HG02852 (cell line): ENCODE measurements around the gene EFNA1.
"Not testable (repeated sequence)": the region's sequence is repeated elsewhere in the genome, so short reads cannot be mapped to it uniquely, and the experiment has no call there.

ENCODE experiments used
- ATAC-seq: cut with Tn5 transposase; IDR thresholded peaks from one replicate; pipeline ENCODE4 v1.9.1; 2021; ENCODE audit warnings: mild to moderate bottlenecking, moderate library complexity; ENCODE audit not compliant: unreplicated experiment

EFNA1 gene

DNA sequence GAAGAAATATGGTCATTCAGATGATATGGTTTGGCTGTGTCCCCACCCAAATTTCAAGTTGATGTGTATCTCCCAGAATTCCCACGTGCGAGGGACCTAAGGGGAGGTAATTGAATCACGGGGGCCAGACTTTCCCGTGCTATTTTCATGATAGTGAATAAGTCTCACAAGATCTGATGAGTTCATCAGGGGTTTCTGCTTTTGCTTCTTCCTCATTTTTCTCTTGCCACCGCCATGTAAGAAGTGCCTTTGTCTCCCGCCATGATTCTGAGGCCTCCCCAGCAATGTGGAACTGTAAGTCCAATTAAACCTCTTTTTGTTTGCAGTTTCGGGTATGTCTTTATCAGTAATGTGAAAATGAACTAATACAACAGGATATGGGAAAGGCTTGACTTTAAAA lies 14.1 kb downstream of the EFNA1 start:
- no peak for ATAC-seq

DNA sequence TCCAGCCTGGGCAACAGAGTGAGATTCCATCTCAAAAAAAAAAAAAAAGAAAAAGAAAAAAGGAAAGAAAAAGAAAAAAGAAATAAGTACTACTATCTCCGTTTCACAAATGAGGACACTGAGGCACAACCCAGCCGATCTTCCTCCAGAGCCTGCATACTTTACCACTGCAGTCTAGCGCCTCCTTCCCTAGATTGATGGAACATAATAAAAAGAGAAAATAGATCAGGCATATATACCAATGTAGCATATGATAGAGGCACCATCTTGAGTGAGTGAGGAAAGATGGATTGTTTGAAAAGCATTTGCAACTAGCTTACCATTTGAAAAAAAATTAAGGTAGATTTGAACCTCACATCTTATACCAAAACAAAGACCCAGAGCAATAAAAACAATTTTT lies 17.8 kb downstream of the EFNA1 start:
- no peak for ATAC-seq

DNA sequence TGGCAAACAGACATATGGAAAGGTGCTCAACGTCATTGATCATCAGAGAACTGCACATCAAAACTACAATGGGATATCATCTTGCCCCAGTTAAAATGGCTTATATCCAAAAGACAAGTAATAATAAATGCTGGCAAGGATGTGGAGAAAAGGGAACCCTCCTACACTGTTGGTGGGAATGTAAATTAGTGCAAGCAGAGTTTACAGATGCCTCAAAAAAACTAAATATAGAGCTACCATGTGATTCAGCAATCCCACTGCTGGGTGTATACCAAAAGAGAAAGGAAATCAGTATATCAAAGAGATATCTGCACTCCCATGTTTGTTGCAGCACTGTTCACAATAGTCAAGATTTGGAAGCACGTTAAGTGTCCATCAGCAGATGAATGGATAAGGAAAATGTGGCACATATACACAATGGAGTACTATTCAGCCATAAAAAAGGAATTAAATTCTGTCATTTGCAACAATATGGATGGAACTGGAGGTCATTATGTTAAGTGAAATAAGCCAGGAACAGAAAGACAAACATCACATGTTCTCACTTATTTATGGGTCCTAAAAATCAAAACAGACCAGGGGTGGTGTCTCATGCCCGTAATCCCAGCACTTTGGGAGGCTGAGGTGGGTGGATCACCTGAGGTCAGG lies 28.4 kb downstream of the EFNA1 start:
- not testable (repeated sequence) for ATAC-seq

DNA sequence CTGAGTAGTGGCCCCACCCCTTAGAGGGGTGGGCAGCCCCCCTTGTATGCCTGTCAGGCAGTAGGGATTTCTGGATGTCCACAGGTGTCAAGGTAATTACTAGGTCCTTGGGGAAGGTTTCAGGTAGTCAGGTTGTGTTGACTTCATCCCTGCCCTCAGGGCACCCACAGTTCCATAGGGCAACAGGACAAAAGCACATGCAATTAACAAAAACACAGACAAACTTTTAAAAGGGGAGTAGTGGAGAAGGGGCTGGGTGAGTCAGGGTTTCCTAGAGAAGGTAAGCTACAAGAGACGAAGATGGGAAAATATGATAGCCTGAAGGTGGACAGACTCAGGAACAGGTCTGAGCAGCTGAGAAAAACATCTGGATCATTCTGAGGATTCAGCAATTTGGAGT lies 31.3 kb downstream of the EFNA1 start:
- no peak for ATAC-seq

DNA sequence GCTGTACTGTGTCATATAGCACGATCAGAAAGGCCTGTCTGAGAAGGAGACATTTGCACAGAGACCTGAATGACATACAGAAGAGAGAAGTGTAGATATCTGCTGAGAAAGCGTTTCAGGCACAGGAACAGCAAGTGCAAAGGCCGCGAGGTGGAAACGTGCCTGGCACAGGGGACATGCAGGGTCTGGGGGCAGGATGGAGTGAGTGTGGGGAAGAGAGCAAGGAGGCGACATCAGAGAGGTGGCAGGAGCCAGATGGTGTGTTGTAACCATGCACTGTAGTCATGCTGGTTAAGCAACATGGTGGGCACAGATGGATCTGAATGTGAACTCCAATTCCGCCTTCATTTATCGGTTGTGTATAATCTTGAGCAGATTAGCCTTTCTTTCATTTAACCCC lies 32.5 kb downstream of the EFNA1 start:
- ATAC-seq, result no peak

DNA sequence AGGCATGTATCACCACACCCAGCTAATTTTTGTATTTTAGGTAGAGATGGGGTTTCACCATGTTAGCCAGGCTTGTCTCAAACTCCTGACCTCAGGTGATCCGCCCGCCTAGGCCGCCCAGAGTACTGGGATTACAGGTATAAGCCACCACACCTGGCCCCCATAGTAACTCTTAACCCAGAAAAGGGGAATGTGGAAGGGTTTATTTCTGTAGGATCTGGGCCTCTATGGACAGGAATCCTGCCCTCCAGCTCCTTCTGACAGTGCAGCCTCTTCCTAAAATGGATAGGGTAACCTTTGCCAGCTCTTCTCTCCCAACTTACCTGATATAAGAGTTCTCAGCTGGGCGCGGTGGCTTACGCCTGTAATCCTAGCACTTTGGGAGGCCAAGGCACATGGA lies 35.0 kb downstream of the EFNA1 start:
- ATAC-seq, result not testable (repeated sequence)

DNA sequence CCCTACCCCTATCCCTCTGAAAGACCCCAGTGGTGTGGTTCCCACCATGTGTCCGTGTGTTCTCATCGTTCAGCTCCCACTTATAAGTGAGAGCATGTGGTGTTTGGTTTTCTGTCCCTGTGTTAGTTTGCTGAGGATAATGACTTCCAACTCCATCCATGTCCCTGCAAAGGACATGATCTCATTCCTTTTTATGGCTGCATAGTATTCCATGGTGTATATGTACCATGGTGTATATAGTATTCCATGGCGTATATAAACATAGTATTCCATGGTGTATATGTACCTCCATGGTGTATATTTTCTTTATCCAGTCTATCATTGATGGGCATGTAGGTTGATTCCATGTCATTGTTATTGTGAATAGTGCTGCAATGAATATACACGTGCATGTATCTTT lies 36.1 kb downstream of the EFNA1 start:
- not testable (repeated sequence) for ATAC-seq

DNA sequence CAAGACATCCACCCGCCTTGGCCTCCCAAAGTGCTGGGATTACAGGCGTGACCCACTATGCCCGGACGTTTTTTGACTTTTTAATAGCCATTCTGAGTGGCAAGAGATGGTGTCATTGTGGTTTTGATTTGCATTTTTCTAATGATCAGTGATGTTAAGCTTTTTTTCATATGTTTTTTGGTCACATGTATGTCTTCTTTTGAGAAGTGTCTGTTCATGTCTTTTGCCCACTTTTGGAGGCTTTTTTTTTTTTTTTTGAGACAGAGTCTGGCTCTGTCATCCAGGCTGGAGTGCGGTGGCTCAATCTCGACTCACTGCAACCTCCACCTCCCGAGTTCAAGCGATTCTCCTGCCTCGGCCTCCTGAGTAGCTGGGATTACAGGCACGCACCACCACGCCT lies 36.9 kb downstream of the EFNA1 start:
- ATAC-seq, result not testable (repeated sequence)

DNA sequence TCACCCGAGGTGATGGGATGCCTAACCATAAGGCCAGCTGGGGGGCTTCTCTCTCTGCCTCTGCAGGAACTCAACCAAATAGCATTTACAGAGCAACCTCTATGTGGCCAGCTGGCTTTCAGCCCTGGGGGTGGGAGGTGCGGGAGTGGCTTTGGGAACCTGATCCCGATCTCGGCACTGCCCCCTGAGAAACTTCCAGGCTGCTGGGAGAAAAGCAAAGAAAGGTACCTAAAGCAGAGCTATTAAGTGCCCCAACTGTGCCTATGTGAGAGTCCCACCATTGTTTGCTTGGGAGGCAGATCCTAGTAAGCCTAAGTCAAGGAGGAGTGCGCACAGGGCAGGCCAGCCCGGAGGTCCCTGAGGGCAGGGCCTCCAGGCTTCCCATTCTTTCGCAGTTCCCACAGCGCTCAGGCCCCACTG lies 38.4 kb downstream of the EFNA1 start:
- ATAC-seq, result no peak

DNA sequence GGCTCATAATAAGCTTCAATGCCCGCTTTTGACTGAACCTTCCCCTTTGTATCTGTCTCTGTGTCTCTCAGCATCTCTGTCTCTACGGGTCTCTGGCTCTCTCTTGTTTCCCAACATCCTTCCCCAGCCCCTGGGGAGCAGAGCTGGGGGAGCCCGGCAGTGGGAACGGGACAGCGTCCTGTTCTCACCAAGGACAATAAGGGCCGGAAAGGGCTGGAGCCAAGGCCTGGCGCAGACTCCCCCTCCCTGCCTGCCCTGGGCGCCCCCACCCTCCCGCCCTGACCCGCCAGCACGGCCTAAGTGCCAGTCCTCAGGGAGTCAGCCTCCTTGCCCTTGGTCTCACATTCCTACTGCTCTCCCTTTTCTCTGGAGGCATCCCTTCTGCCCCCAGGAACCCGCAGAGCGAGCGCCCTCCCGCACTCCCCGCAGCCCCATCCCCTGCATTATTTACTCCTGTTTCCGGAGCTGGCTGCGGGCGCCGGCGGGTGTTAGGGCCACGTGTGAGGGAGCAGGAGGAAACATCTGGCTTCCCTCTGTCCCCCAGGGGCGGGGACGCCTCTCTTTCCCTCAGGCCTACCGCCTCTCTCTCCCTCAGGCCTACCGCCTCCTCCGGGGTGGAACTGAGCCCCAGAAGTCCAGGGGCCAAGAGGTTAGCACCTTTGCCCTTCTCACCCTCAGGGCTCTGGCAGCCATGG lies 38.9 kb downstream of the EFNA1 start:
- ATAC-seq, result no peak

DNA sequence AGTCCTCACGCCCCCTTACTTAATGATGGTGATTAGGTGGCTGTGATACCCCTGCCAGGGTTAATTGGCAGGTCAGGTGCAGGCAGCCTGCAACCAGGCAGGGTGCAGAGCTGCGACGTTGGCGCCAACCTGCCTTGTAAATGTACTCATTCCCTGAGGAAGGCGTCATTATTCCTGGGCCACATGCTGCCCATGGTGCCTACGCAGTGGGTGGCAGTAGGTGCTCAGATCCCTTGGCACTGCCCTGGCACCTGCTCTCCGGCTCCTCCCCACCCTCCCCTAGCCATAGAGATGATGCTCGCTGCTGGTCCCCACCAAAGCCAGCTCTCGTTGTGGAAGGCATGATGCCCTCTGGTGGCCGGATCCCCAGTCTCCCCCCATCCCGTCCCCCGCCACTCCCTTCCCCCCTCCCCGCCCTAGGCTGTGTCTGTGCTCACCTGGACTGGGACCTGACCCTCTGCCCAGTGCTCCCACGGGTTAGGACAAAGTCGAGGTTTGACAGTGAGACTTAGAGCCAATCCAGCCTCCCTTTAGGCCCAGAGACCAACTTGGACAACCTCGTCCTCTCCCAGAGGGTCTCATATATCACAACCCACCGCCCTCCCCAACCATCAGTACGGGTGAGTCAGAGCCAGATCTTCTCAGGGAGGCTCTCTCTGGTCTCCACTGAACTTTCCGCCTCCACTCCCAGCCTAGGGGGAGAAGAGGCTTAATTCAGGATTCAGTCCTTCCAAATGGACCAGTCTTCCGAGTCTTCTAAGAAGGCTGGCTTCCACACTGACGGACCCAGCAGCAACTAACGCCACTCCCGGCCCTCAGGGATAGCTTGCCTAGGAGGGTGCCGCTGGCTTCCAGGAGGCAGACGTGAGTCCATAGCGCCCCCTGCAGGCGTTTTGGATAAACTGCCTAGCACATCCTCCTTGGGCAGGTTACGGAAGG lies 39.8 kb downstream of the EFNA1 start:
- no peak for ATAC-seq

DNA sequence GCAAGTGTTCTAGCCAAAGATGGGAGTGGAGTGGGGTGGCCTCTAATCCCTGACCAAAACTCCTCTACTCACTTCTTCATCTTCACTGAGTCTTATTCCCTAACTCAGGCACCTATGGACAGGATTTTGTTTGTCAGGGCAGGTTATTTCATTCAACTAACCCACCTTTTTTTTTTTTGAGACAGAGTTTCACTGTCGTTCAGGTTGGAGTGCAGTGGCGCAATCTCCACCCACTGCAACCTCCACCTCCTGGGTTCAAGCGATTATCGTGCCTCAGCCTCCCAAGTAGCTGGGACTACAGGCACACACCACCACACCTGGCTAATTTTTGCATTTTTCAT lies 40.4 kb downstream of the EFNA1 start:
- ATAC-seq, result not testable (repeated sequence)

DNA sequence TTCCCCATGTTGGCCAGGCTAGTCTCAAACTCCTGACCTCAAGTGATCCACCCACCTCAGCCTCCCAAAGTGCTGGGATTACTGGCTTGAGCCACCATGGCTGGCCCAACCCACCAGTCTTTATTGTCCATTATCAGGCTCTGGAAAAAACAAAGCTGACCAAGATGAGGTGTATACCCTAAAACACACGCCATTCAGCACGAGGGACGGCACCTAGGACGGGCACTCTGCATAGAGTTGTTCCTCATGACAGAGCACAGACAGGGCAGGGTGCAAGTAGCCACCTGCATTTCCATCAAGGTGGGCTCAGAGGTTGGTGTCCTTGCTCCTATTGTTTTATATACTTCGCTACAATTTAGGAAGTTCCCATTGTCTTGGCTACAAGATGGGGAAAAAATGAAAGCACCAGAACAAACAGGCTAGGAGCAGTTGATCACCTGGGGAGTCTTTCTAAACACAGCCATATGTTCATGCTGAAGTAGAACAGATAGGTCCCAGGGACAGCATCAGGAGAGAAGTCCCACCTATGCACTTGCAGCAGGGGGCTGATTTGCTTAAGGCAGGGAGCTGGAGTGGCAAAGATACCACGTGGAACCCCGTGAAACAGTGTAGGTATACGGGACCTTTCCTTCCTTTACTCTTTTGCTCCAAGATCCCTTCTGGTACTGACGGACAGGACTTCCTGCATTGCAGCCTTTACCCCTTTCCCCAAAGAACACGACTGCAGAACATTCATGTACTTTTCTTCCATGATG lies 41.0 kb downstream of the EFNA1 start:
- ATAC-seq, result no peak

DNA sequence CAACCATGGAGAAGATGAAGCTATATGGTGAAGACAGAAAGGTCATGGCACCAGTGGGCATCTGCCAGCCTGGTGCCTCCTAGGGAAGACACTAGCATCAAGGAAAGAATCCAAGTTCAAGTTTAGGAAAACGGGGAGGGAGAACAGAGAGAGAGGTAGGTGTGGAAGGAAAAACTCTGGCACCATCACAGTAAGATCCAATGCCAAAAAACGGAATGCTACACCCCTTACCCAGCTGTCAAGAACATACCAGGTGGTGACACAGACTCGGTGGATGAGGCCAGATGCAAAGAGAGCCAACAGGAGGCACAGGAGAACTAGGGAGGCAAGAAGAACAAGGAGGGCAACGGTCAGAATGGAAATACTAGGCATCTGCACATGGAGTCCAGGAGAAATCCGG lies 41.9 kb downstream of the EFNA1 start:
- ATAC-seq, result no peak

DNA sequence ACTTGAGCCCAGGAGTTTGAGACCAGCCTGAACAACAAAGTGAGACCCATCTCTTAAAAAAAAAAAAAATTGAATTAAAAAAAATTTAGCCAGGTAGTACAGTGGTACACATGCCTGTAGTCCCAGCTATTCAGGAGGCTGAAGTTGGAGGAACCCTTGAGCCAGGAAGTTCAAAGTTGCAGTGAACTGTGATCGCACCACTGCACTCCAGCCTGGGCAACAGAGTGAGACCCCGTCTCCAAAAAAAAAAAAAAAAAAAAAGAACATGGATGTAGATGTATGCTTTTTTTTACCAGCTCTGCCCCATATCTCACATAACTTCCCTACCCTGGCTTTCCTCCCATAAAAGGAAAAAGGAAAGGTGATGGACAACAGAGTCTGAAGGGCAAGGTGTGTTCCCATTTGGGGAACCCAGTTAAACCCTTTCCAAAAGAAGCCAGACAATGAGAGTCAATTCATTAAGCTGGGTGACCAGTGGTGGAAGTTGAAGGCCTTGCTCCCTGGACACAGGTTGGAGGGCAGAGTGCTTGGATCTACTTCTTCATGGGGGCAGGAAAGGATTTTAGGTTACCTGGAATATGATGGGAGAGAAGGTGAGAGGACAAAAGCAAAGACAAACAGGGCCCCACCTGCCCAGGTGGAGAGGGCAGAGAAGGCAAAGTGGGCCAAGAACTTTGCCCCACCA lies 42.6 kb downstream of the EFNA1 start:
- no peak for ATAC-seq

DNA sequence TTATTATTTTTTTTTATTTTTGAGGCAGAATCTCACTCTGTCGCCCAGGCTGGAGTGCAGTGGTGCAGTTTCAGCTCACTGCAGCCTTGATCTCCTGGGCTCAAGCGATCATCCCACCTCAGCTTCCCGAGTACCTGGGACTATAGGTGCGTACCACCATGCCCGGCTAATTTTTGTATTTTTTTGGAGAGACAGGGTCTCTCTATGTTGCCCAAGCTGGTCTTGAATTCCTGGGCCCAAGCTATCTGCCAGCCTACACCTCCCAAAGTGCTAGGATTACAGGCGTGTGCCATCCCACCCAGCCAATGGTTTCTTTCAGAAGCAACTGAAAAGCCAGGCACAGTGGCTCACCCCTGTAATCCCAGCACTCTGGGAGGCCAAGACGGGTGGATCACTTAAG lies 43.1 kb downstream of the EFNA1 start:
- ATAC-seq, result no peak

DNA sequence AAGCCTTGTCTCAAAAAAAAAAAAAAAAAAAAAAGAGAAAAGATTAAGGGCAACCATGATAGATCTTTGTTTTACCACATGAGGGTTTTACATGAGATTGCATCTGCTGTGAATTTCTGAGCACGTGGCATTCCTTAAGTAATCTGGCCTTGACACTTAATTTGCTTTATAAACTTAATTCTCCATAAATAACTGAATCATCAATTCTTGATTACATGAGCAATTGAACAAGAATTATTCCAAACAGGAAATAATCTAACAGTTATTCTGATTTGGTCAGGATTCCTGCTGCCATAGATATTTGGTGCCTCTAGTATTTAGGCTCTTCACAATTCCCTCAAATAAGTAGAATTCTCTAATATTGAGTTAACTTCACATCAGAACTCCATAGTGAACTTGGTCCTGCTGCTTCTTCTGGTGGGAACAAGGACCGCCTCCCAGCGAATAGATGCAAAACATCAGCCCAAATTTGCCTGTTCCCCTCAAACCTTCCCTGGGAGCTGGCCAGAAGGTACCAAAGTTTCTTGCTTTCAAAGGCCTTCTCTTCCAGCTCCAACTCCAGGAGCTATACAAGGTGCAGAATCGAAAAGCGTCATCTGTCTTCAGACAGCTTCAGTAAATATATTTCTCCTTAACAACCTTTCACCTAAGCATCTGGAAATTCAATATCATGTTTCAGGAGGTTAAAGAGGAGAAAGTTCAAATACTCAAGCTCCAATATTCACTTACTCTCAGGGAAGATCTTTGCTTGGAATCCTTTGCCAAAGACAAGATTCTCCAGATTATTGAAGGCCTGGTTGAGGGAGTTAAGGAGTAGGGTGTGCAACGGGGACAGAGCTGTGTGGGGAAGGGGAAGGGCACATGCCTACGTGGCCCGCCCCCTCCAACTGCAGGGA lies 44.4 kb downstream of the EFNA1 start:
- no peak for ATAC-seq

DNA sequence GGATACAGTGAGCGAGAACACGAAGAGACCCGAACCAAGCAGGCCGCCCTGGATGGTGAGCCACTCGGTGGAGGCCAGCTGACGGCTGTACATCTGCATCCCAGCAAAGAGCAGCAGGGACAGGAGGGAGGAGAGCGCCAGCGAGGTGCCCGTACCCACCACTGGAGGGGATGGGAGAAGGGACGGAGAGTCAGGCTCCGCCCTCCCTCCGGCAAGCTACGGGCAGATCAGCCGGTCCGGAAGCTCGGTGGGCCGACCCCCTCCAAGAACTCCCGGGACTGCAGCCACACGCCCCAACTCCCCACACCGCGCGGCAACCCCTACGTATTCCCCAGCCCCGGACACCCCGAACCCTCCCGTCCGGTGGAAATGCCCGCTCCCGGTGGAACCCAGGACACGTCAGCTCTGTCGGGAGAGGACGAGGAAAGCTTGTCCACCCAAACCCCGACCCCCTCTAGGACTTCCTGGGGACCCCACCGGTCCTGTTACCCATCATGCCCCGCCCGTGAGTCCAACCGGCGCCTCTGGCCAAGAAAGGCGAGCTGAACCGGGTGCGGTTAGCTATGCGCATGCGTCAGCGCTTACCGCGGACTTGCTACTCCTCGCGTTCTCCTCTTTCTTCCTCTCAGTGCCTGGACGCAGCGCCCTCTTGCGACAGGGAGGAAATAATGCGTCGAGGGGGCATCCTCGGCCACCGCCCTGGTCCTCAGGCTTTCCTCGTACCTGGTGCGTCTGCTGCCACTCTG lies 45.2 kb downstream of the EFNA1 start, which contains the start of gene KRTCAP2:
Gene KRTCAP2, minus strand, starts transcription at position 573 of the 746 bp plus-strand sequence. Its CDS starts 80 bp downstream, at position 493.
- peak; percentile 74 for ATAC-seq
